Right cardiac atrium (tissue), 5 donors: ENCODE results near the gene DUSP7. TPM values are rescaled to one million over a fixed set of nuclear protein-coding genes. Genes with fewer than 3 reads are reported as not detected.

Source experiments
- ATAC-seq, 2 donors: fragments of 200-7000 bp; cut with Tn5 transposase; one replicate each; pipeline versions ENCODE4 v1.8.0 to v1.9.1; 2020; ENCODE audit warnings: moderate library complexity in 2 of 2, mild to moderate bottlenecking in 1 of 2
- DNase-seq, 3 donors: peaks; one replicate each; pipeline ENCODE4 v3.0.0-alpha.2; 2020
- H3K27ac ChIP-seq: one replicate; pipeline ENCODE4 v1.5.1; 2013; ENCODE audit warnings: mild to moderate bottlenecking, low read length, control low read depth, moderate library complexity
- H3K27me3 ChIP-seq: one replicate; pipeline ENCODE4 v1.6.1; 2013; ENCODE audit not compliant: control insufficient read depth, insufficient read depth
- H3K4me1 ChIP-seq: one replicate; pipeline ENCODE4 v1.6.1; 2013; ENCODE audit warnings: low read length; ENCODE audit not compliant: control insufficient read depth, insufficient read depth
- H3K4me3 ChIP-seq: one replicate; pipeline ENCODE4 v1.5.1; 2013; ENCODE audit warnings: low read length, control low read depth
- H3K9me3 ChIP-seq: one replicate; pipeline ENCODE4 v1.6.1; 2013; ENCODE audit warnings: low read length; ENCODE audit not compliant: control insufficient read depth
- WGBS: extraction: QIAGEN DNeasy Blood & Tissue Kit; methylation state at CpG from one replicate; pipeline ENCODE4 v1.1.7; 2013; 5-methylcytosine and 5-hydroxymethylcytosine counted together
- intact Hi-C, 4 donors: fragments of 100-400 bp; cut with DNase I; formaldehyde crosslinking; loops; one replicate each; pipeline versions ENCODE4 v1.11.0 to v1.14.0; 2022 to 2023
- polyA plus RNA-seq: library from polyadenylated mRNA; stranded (reverse); fragments of 200-250 nt; gene quantifications from one replicate; pipeline ENCODE4 v1.2.3, GENCODE V29; 2013
- total RNA-seq, 4 donors: library from RNA; stranded (reverse); fragmentation: NEBNext Ultra II Directional; extraction: Animal tissue kit (Norgen Biotek cat#: 25700); gene quantifications; one replicate each; pipeline ENCODE4 v1.2.1, GENCODE V29; 2021
- donor health status: healthy with polysubstance abuse.
- donor health status: DM: no; HTN: yes; CAD: no.
- donor health status: DM: no; HTN: no; CAD: no.
- donor health status: DM: no; HTN: yes; CAD: no; lungs with severe emphysema.
- donor health status: DM: yes; HTN: yes; CAD: no.

The DUSP7 gene
- total and polyA plus RNA-seq, 5 donors: 18.1 to 39.9 (median 34.9) TPM

DNA sequence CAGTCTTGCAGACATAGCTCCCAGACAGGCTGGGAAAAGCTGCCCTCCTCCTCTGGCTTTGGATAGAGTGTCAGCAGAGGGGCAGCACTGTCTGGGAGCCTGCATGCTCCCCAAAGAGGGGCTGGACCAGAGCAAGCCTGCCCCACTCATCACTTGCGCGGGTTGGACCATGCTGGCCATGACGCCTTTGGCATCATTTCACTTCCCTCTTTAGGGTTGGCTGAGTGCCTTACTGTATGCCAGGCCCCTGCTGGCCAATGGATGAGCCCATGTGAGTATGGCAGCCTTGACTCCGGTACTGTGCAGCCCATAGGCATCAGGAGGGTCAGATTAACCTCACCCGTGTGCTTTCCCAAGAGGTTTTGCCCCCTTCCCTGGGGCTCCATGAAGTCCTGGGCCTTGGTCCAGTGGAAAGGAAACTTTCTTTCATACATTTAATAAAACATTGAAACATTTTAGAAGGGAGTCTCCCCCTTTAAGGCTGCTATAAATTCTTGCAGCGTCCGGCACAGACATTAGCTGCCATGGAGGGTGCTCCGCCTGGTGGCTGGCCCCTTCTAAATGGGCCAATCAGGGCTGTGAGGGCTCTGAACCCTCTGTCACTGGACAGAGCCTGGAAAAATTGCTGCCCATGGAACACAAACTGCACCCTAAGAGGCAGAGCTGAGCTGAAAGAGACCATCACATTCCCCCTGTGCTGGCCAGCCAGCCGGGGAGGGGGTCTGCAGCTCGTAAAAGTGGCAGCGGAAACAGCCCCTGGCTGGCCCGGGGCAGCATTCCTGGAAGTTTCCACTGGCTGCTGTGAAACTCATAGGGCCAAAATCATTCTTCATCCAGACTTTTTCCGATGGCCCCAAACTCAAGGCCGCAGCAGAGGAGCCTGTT, 20.8 kb upstream of the DUSP7 start:
- WGBS: 48% methylated on average over 14 of the region's 14 CpGs
- ATAC-seq: peak; percentile 36 to 57
- Histone ChIP-seq H3K4me3 (no peak overlapping the region), H3K27me3 (no peaks in the 10 kb centered on the region), H3K9me3 (no peaks in the 10 kb centered on the region), H3K4me1 (peaks cover 4% of the 10 kb centered on the region), H3K27ac (peak overlapping the region; percentile 22)
- intact Hi-C loops: no loop called here
- peak in 1 of 3 donors; percentile 69 for DNase-seq

DNA sequence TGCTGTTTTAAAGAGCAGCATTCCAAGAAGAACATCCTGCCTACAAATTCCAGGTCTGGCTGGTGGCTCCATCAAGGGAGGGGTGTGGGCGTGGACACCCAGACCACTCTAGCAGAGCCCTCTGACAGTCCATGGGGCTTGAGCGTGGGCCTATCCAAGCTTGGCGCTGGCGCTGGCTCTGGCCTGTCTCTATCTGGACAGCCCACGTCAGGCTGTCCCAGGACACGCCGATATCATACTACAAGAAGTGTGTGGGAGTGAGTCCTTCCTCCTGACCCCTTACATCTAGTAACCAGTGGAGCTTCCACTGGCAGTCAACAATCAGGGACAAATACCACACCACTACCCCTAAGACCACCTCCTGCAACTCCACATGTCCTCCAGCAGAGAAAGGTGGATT, 17.1 kb upstream of the DUSP7 start:
- intact Hi-C loops: no loop called here
- 42% methylated on average over 7 of the region's 7 CpGs for WGBS
- Histone ChIP-seq H3K4me3 (no peak overlapping the region), H3K4me1 (peaks cover 12% of the 10 kb centered on the region), H3K9me3 (no peaks in the 10 kb centered on the region), H3K27ac (peak overlapping the region; percentile 4), H3K27me3 (no peaks in the 10 kb centered on the region)
- ATAC-seq: peak; percentile 74
- DNase-seq: peak; percentile 60 to 82 (median 82)

DNA sequence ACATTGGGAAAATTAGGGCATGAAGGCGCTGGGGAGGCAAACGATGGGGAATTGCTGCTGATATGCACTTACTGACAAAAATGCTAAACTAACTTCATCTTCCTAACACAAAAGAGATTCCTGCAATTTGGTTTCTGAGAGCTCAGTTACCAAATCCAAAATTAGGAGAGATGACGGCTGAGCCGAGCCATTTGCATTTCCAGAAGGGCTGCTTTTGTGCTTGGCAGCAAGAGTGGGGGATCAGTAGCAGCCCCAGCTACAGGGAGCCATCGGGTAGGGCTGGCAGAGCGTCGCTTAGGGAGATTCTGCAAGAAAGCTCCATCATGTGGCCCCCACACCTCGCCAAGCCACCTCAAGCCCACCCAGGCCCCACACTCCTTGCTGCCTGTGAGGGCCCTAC, 16.1 kb upstream of the DUSP7 start:
- Histone ChIP-seq H3K4me3 (no peak overlapping the region), H3K27ac (no peak overlapping the region), H3K4me1 (peaks cover 12% of the 10 kb centered on the region), H3K9me3 (no peaks in the 10 kb centered on the region), H3K27me3 (no peaks in the 10 kb centered on the region)
- DNase-seq: no peak
- 86% methylated on average over 8 of the region's 8 CpGs for WGBS
- intact Hi-C loops: no loop called here
- no peak for ATAC-seq

DNA sequence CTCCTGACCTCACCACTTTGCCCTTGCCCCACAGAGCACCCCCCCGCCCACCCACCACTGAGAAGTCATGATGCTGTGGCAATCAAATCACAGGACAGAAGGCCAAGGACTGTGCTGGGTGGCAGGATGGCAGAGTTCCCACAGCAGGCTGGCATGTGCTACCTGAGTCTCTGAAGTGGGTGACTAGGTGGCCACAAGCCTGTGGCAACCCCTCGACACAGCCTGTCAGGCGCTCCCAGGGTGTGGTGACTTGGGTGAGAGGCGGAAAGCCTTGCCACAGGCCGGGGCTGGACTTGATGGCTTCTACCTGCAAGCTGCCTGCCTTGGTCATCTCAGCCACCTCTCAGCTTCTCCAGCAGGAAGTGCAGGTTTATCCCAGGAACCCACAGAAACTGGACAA, 15.6 kb upstream of the DUSP7 start:
- H3K27me3 ChIP-seq: no peaks in the 10 kb centered on the region
- no peak for ATAC-seq
- H3K27ac ChIP-seq: no peak overlapping the region
- H3K4me1 ChIP-seq: peaks cover 12% of the 10 kb centered on the region
- intact Hi-C loops: no loop called here
- DNase-seq: no peak
- H3K4me3 ChIP-seq: no peak overlapping the region
- H3K9me3 ChIP-seq: no peaks in the 10 kb centered on the region
- WGBS: 91% methylated on average over 5 of the region's 5 CpGs

DNA sequence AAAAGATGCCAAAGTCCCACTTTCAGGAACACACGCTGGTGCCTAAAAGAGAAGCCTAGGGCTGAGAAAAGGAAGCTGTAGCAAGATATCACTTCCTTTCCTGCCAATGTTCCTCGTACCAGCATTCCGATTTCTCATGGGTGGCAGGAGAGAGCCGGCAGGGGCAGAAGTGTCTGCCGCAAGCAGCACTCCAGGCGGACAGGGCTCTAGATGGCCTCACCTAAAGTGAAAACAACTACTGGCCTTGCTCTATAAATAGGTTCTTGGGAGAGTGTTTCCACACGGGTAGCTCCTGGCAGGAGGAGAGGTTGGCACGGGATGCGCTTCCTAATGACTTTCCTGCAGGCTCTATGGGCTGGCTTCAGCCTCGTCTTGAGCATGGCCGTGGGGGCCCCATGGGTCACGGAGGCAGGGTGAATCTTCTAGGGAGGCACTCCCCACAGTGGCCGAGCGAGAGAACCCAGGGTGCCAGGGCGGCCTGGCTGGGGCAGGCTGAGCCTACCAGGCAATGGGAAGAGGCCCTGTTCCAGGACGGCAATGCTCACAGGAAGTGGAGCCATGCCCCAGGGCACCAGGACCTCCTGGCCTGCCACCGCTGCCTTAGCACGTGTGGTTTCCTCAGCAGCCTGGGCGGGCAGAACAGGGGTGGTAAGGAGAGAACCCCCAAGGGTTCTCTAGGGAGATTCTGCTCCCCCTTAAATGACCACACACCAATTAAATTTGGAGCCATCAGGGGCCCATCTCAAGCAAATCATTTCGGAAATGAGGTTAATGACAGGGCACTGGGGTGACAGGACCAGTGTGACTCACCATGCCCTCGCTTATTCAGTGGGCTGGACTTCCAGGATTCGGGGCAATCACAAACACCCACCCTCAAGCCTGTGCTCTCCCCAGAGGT, 14.6 kb upstream of the DUSP7 start:
- intact Hi-C loops: no loop called here

DNA sequence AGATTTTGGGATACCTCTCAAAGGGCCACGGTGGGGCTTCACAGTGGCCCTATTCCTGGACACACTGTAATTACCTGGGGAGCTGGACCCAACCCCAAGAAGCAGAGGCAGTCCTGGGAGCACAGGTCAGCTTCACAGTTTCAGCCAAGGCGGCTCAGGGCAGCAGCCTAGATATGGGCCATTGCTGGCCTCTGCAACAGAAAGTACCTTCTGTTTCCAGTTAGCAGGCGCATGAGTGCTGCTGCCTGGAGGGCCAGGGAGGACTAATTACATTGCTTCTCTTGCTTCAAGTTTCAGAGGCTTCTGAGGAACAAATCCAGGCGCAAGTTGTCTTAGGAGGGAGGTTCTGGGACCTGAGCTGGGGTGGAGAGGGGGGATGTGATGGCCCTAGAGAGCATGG, 13.5 kb upstream of the DUSP7 start:
- no peak overlapping the region for H3K4me3 ChIP-seq
- H3K4me1 ChIP-seq: peaks cover 12% of the 10 kb centered on the region
- intact Hi-C loops: no loop called here
- DNase-seq: no peak
- ATAC-seq: no peak
- H3K27ac ChIP-seq: peak overlapping the region; percentile 61
- H3K9me3 ChIP-seq: no peaks in the 10 kb centered on the region
- H3K27me3 ChIP-seq: no peaks in the 10 kb centered on the region
- WGBS: 93% methylated on average over 4 of the region's 4 CpGs

More for the DNA sequence above, 14.6 kb upstream of the DUSP7 start:
- peak overlapping the region; percentile 61 for H3K27ac ChIP-seq
- DNase-seq (peak in 2 of 3 donors; percentile 55 to 74), ATAC-seq (peak; percentile 63)
- H3K4me1 ChIP-seq: peaks cover 12% of the 10 kb centered on the region
- WGBS: 51% methylated on average over 22 of the region's 22 CpGs
- no peaks in the 10 kb centered on the region for H3K9me3 ChIP-seq
- no peak overlapping the region for H3K4me3 ChIP-seq
- no peaks in the 10 kb centered on the region for H3K27me3 ChIP-seq

DNA sequence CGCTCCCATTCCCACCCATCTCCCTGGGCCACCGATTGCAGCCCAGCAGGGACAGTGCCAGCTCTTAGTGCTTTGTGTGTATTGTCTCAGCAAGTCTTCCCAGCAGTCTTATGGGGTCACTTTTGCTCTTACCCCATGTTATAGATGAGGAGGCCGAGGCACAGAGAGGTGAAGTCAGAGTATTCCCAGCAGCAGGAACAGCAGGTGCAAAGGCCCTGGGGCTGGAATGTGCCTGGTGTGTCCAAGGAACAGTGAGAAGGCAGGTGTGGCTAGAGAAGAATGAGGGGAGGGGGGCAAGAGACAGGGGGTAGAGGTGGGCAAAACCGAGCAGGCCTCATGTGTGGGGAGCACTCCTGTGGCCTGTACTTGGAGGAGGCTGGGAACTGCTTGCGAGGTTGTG, 12.8 kb upstream of the DUSP7 start:
- Histone ChIP-seq H3K27me3 (no peaks in the 10 kb centered on the region), H3K27ac (no peak overlapping the region), H3K4me3 (no peak overlapping the region), H3K9me3 (no peaks in the 10 kb centered on the region), H3K4me1 (peaks cover 12% of the 10 kb centered on the region)
- DNase-seq (no peak), ATAC-seq (no peak)
- 93% methylated on average over 5 of the region's 5 CpGs for WGBS
- intact Hi-C loops: no loop called here

DNA sequence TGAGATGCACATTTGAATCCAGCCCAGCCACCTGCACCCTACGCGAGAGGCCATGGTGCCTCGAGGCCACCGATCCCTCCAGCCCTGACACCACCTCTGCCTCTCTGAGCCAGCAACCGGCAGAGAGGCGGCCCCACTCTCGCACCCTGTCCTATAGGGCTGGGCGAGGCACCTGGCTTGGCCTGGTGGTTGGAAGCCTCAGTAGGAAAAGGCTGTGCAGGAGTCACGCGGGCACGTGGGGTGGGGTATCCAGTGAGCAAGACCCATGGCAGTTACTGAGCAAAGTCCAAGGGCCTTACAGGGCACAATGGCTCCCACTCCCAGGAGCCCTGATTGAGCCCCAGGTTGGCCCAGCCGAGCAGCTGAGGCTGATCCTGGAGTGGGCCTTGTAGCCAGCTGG, 12.4 kb upstream of the DUSP7 start:
- intact Hi-C loops: no loop called here
- no peak overlapping the region for H3K4me3 ChIP-seq
- 94% methylated on average over 12 of the region's 12 CpGs for WGBS
- no peak for ATAC-seq
- DNase-seq: no peak
- no peak overlapping the region for H3K27ac ChIP-seq
- peaks cover 8% of the 10 kb centered on the region for H3K4me1 ChIP-seq
- no peaks in the 10 kb centered on the region for H3K9me3 ChIP-seq
- no peaks in the 10 kb centered on the region for H3K27me3 ChIP-seq

DNA sequence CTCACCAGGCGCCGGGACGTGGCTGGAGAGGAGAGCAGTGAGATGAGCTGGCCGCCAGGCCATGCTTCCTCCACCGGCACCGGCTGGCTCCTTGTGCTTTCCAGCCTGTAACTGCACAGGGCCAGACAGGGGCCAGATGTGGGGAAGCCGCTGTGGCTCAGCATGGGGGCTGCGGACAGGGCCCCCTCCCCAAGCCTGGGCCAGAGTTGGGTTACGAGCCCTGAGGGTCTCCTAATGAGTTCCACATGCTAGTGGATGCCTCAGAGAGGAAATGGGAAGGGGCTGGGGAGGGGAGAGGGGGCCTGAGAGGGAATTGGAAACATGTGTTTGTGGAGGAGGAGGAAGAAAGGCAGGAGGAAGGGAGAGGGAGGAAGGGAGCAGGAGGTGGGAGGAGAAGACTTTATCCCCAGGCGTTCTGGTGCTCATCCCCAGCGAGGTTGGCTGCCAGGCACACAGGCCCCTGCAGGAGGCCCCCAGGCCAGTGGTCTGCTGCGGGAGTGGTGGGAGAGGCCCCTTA, 11.7 kb upstream of the DUSP7 start:
- DNase-seq (no peak), ATAC-seq (no peak)
- H3K27ac ChIP-seq: no peak overlapping the region
- intact Hi-C loops: no loop called here
- no peaks in the 10 kb centered on the region for H3K27me3 ChIP-seq
- 62% methylated on average over 12 of the region's 12 CpGs for WGBS
- H3K4me3 ChIP-seq: no peak overlapping the region
- peaks cover 8% of the 10 kb centered on the region for H3K4me1 ChIP-seq
- H3K9me3 ChIP-seq: no peaks in the 10 kb centered on the region

DNA sequence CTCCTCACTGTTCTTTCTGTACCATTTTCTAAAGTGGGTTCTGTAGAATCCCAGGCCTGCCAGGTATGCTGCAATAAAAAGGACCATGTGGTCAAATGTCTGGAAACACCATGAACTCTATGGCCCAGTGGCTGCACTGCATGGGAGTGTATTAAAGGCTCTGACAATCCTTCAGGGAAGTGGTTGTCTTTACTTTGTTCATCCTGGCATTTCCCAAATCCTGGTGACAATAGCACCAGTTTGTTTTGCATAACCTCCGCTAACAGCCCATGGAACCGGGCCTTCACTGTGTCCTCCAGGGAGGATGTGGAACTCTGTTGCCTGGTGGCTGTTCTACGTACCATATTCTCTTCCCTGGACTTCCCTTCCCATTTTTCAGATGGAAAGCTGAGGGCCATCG, 11.2 kb upstream of the DUSP7 start:
- Histone ChIP-seq H3K4me1 (peaks cover 8% of the 10 kb centered on the region), H3K27me3 (no peaks in the 10 kb centered on the region), H3K4me3 (no peak overlapping the region), H3K9me3 (no peaks in the 10 kb centered on the region), H3K27ac (no peak overlapping the region)
- ATAC-seq (no peak), DNase-seq (no peak)
- 74% methylated on average over 4 of the region's 4 CpGs for WGBS
- intact Hi-C loops: no loop called here

DNA sequence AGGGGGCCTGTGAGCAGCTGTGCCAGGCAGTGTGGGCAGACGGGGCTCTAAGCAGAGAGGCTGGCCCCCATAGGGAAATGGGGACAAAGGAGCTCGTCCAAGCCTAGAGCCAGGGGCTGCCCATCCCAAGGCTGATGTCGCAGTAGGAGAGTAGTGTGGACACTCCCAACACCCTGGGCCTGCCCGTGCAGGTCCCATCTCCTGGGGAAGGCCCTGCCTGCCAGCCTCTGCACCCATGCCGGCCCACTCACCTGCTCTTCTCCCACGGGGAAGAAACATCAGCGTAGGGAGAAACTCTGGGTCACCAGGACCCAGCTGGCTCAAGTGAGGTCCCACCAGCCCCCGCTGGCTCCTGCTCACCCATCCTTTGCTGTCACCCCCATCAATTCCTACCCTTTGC, 10.7 kb upstream of the DUSP7 start:
- ATAC-seq (no peak), DNase-seq (no peak)
- Histone ChIP-seq H3K27ac (no peak overlapping the region), H3K4me3 (no peak overlapping the region), H3K4me1 (peaks cover 8% of the 10 kb centered on the region), H3K27me3 (no peaks in the 10 kb centered on the region), H3K9me3 (no peaks in the 10 kb centered on the region)
- intact Hi-C loops: no loop called here
- 94% methylated on average over 8 of the region's 8 CpGs for WGBS
